GM23338 (cell line): ENCODE data around the gene ABHD12.

Experiments used
- CREB1 ChIP-seq: fragments of 250-450 bp; sonication (Bioruptor Pico); IDR thresholded peaks from 2 replicates; pipeline ENCODE4 v1.5.0; 2020; ENCODE audit warnings: low read depth, mild to moderate bottlenecking, moderate library complexity
- EZH2 ChIP-seq: fragments of 200-600 bp; sonication (generic); IDR thresholded peaks from one replicate; pipeline ENCODE4 v1.8.0; 2017; ENCODE audit warnings: antibody characterized with exemption, mild to moderate bottlenecking, low read depth; ENCODE audit not compliant: unreplicated experiment
- ZNF331 ChIP-seq: fragments of 250-450 bp; sonication (Bioruptor Pico); IDR thresholded peaks from 2 replicates; pipeline ENCODE4 v1.5.0; 2020; ENCODE audit warnings: low read depth, mild to moderate bottlenecking, moderate library complexity
- TF ChIP-seq, protein P1 (sequence below), 2 experiments: fragments of 200-600 bp in 1 of 2; sonication (generic) in 1 of 2; conservative IDR thresholded peaks; 2 replicates each; pipeline versions ENCODE4 v1.5.1 to v1.6.1; 2016 to 2017; ENCODE audit warnings: antibody characterized with exemption in 2 of 2, low read depth in 2 of 2, mild to moderate bottlenecking in 2 of 2, moderate library complexity in 1 of 2
- TF ChIP-seq, protein P2 (sequence below): IDR thresholded peaks from 2 replicates; pipeline ENCODE4 v1.6.1; 2016; ENCODE audit warnings: antibody characterized with exemption

DNA sequence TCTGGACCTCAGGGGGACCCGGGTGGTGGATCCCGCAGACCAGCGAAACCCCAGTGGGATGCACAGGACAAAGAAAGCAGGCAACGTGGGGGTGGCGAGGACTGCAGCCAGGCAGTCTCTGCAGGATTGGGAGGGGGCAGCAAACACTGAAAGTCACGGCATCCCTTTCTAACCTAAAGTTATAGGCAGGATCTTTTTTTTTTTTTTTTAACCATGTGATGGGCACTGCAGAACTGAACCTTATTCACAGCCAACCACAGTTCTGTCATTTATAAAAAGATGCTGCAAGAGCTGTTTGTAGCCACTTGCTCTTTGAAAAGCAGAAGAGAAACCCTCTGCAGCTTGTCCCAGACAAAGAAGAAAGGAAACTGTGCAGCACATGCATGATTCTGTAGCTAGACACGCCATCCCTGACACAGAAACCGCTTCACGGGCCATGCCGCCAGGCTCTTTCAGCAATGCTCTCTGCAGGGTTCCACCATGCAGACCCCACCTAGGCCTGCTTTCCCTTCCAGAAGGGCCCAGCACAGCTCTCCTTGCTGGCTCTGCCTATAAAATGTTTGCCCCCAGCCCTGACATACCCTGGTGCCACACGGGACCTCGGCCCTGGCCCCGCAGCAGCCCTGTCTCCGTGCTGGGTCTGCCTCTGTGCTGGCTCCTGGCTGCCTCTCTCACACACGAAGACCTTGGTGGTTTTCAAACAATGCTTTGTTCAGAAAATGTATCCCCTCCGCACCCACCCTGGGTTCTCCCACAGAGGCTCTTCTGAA, 72.0 kb downstream of the ABHD12 start:
- TF ChIP-seq, protein P1, sequence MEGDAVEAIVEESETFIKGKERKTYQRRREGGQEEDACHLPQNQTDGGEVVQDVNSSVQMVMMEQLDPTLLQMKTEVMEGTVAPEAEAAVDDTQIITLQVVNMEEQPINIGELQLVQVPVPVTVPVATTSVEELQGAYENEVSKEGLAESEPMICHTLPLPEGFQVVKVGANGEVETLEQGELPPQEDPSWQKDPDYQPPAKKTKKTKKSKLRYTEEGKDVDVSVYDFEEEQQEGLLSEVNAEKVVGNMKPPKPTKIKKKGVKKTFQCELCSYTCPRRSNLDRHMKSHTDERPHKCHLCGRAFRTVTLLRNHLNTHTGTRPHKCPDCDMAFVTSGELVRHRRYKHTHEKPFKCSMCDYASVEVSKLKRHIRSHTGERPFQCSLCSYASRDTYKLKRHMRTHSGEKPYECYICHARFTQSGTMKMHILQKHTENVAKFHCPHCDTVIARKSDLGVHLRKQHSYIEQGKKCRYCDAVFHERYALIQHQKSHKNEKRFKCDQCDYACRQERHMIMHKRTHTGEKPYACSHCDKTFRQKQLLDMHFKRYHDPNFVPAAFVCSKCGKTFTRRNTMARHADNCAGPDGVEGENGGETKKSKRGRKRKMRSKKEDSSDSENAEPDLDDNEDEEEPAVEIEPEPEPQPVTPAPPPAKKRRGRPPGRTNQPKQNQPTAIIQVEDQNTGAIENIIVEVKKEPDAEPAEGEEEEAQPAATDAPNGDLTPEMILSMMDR (conservative IDR thresholded peaks at IDR 0.05; ENCODE audit: low read depth in 2 of 2), result no peak
- TF ChIP-seq EZH2 (no peak), ZNF331 (CRISPR knock-in tag) (no peak), CREB1 (CRISPR knock-in tag) (no peak)
- TF ChIP-seq, protein P2, sequence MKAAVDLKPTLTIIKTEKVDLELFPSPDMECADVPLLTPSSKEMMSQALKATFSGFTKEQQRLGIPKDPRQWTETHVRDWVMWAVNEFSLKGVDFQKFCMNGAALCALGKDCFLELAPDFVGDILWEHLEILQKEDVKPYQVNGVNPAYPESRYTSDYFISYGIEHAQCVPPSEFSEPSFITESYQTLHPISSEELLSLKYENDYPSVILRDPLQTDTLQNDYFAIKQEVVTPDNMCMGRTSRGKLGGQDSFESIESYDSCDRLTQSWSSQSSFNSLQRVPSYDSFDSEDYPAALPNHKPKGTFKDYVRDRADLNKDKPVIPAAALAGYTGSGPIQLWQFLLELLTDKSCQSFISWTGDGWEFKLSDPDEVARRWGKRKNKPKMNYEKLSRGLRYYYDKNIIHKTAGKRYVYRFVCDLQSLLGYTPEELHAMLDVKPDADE, result no peak
